Subcutaneous abdominal adipose tissue (tissue), 5 donors: ENCODE results near the gene ADAMTS12.
"Not testable (repeated sequence)": the region's sequence is repeated elsewhere in the genome, so short reads cannot be mapped to it uniquely, and the experiment has no call there.

ENCODE experiments used
- H3K27ac ChIP-seq: one replicate; pipeline ENCODE4 v1.7.0; 2013; ENCODE audit warnings: low read depth, mild to moderate bottlenecking, inconsistent platforms, low read length, moderate library complexity
- H3K27me3 ChIP-seq, 5 donors: one replicate each; pipeline ENCODE4 v1.7.0; 2013; ENCODE audit warnings: low read length in 5 of 5, inconsistent platforms in 1 of 5; ENCODE audit not compliant: control insufficient read depth in 5 of 5, insufficient read depth in 4 of 5
- H3K36me3 ChIP-seq, 5 donors: one replicate each; pipeline ENCODE4 v1.7.0; 2013; ENCODE audit warnings: low read length in 5 of 5; ENCODE audit not compliant: control insufficient read depth in 5 of 5, insufficient read depth in 5 of 5
- H3K4me1 ChIP-seq, 5 donors: one replicate each; pipeline ENCODE4 v1.7.0; 2013; ENCODE audit warnings: low read length in 5 of 5, mild to moderate bottlenecking in 3 of 5, moderate library complexity in 1 of 5; ENCODE audit not compliant: control insufficient read depth in 5 of 5, insufficient read depth in 5 of 5
- H3K4me3 ChIP-seq, 5 donors: one replicate each; pipeline ENCODE4 v1.7.0; 2013; ENCODE audit warnings: low read length in 5 of 5, low read depth in 1 of 5
- H3K9ac ChIP-seq, 5 donors: one replicate each; pipeline ENCODE4 v1.7.0; 2013; ENCODE audit warnings: low read length in 5 of 5, mild to moderate bottlenecking in 4 of 5, moderate library complexity in 3 of 5
- H3K9me3 ChIP-seq, 5 donors: one replicate each; pipeline ENCODE4 v1.7.0; 2013; ENCODE audit warnings: low read length in 5 of 5; ENCODE audit not compliant: control insufficient read depth in 5 of 5
- donor health status: healthy.
- donor health status: healthy.
- donor health status: healthy.
- donor health status: healthy.
- donor health status: healthy.

The ADAMTS12 gene

GRCh38 chr5:33523208-33523771 lies 368.5 kb downstream of the ADAMTS12 start:
- Histone ChIP-seq H3K27ac (no peak overlapping the region), H3K9ac (no peak overlapping the region), H3K4me1 (no peaks in the 10 kb centered on the region), H3K27me3 (no peaks in the 10 kb centered on the region), H3K36me3 (peaks cover 3 to 30% (median 20%) of the 10 kb centered on the region in 5 donors), H3K4me3 (no peak overlapping the region), H3K9me3 (no peaks in the 10 kb centered on the region)

- H3K36me3 ChIP-seq, result no peaks in the 10 kb centered on the region
- H3K9ac ChIP-seq, result no peak overlapping the region
- no peak overlapping the region for H3K27ac ChIP-seq
- H3K4me3 ChIP-seq, result no peak overlapping the region
- H3K4me1 ChIP-seq, result peaks cover 0 to 12% (median 4%) of the 10 kb centered on the region in 5 donors
- H3K27me3 ChIP-seq, result no peaks in the 10 kb centered on the region
- H3K9me3 ChIP-seq, result no peaks in the 10 kb centered on the region
These were observed 375.4 kb downstream of the ADAMTS12 start for GRCh38 chr5:33516421-33516820.

GRCh38 chr5:33515366-33515765 lies 376.4 kb downstream of the ADAMTS12 start:
- H3K36me3 ChIP-seq, H3K9me3 ChIP-seq, H3K4me3 ChIP-seq, H3K27me3 ChIP-seq, H3K27ac ChIP-seq, H3K9ac ChIP-seq: not testable (repeated sequence)
- peaks cover 0 to 12% (median 4%) of the 10 kb centered on the region in 5 donors for H3K4me1 ChIP-seq

- Histone ChIP-seq H3K27ac (no peak overlapping the region), H3K27me3 (no peaks in the 10 kb centered on the region), H3K9ac (no peak overlapping the region), H3K4me1 (peaks cover 0 to 12% (median 4%) of the 10 kb centered on the region in 5 donors), H3K36me3 (no peaks in the 10 kb centered on the region), H3K4me3 (no peak overlapping the region), H3K9me3 (peaks cover 0 to 3% (median 0%) of the 10 kb centered on the region in 5 donors)
These were observed 378.2 kb downstream of the ADAMTS12 start for GRCh38 chr5:33513462-33514185.

- H3K4me1 ChIP-seq, result peaks cover 0 to 9% (median 2%) of the 10 kb centered on the region in 5 donors
- H3K9me3 ChIP-seq, result peaks cover 0 to 3% (median 0%) of the 10 kb centered on the region in 5 donors
- H3K27me3 ChIP-seq, result no peaks in the 10 kb centered on the region
- no peaks in the 10 kb centered on the region for H3K36me3 ChIP-seq
- H3K27ac ChIP-seq, result no peak overlapping the region
- no peak overlapping the region for H3K4me3 ChIP-seq
- H3K9ac ChIP-seq, result no peak overlapping the region
These were observed 382.8 kb downstream of the ADAMTS12 start for GRCh38 chr5:33509036-33509435.

- H3K9me3 ChIP-seq, result peaks cover 0 to 3% (median 0%) of the 10 kb centered on the region in 5 donors
- no peaks in the 10 kb centered on the region for H3K4me1 ChIP-seq
These were observed 384.4 kb downstream of the ADAMTS12 start for GRCh38 chr5:33507426-33507825.

GRCh38 chr5:33504570-33504969 lies 387.2 kb downstream of the ADAMTS12 start:
- Histone ChIP-seq H3K4me1 (no peaks in the 10 kb centered on the region), H3K36me3 (no peaks in the 10 kb centered on the region), H3K9me3 (no peaks in the 10 kb centered on the region), H3K27ac (no peak overlapping the region), H3K9ac (no peak overlapping the region), H3K27me3 (no peaks in the 10 kb centered on the region), H3K4me3 (no peak overlapping the region)

More at GRCh38 chr5:33507426-33507825, 384.4 kb downstream of the ADAMTS12 start:
- Histone ChIP-seq H3K27ac (no peak overlapping the region), H3K36me3 (no peaks in the 10 kb centered on the region), H3K9ac (no peak overlapping the region), H3K4me3 (no peak overlapping the region), H3K27me3 (no peaks in the 10 kb centered on the region)

- H3K9ac ChIP-seq, result no peak overlapping the region
- H3K36me3 ChIP-seq, result no peaks in the 10 kb centered on the region
- H3K4me3 ChIP-seq, result no peak overlapping the region
- no peak overlapping the region for H3K27ac ChIP-seq
- H3K9me3 ChIP-seq, result no peaks in the 10 kb centered on the region
- no peaks in the 10 kb centered on the region for H3K4me1 ChIP-seq
- H3K27me3 ChIP-seq, result no peaks in the 10 kb centered on the region
These were observed 389.9 kb downstream of the ADAMTS12 start for GRCh38 chr5:33501899-33502298.

- H3K27me3 ChIP-seq, result no peaks in the 10 kb centered on the region
- H3K9me3 ChIP-seq, result no peaks in the 10 kb centered on the region
- no peak overlapping the region for H3K4me3 ChIP-seq
- no peak overlapping the region for H3K27ac ChIP-seq
- no peaks in the 10 kb centered on the region for H3K36me3 ChIP-seq
- no peaks in the 10 kb centered on the region for H3K4me1 ChIP-seq
- H3K9ac ChIP-seq, result no peak overlapping the region
These were observed 390.5 kb downstream of the ADAMTS12 start for GRCh38 chr5:33501260-33501659.

GRCh38 chr5:33494466-33494865 lies 397.3 kb downstream of the ADAMTS12 start:
- no peaks in the 10 kb centered on the region for H3K36me3 ChIP-seq
- no peaks in the 10 kb centered on the region for H3K9me3 ChIP-seq
- no peak overlapping the region for H3K9ac ChIP-seq
- peaks cover 0 to 18% (median 0%) of the 10 kb centered on the region in 5 donors for H3K4me1 ChIP-seq
- H3K4me3 ChIP-seq, result no peak overlapping the region
- H3K27ac ChIP-seq, result no peak overlapping the region
- no peaks in the 10 kb centered on the region for H3K27me3 ChIP-seq
